Pancreas (tissue), 10 donors: ENCODE data around the gene COG7. TPM values are rescaled to one million over a fixed set of nuclear protein-coding genes. Genes with fewer than 3 reads are reported as not detected.

Source experiments
- ATAC-seq, 4 donors: fragments of 200-7000 bp; cut with Tn5 transposase; one replicate each; pipeline versions ENCODE4 v1.8.0 to v1.9.1; 2020; ENCODE audit warnings: mild to moderate bottlenecking in 4 of 4, moderate library complexity in 4 of 4
- DNase-seq, 6 donors: peaks; one replicate each; pipeline ENCODE4 v3.0.0-alpha.2; 2020
- FAIRE-seq: peaks from 2 replicates; lab custom pipeline; 2012; peaks lifted over from hg19 to GRCh38; lab: Jason Lieb, UNC
- H3K27ac ChIP-seq, 4 donors: fragments of 200-600 bp; sonication (generic); 1 replicate in 3 of 4; 2 replicates in 1 of 4; pipeline versions ENCODE4 v1.5.0 to v1.8.0; 2020
- H3K27me3 ChIP-seq, 4 donors: fragments of 200-600 bp; one replicate each; pipeline ENCODE4 v1.8.0; 2021
- H3K36me3 ChIP-seq, 3 donors: fragments of 200-600 bp; sonication (generic) in 1 of 3; one replicate each; pipeline versions ENCODE4 v1.5.0 to v1.8.0; 2020 to 2021
- H3K4me1 ChIP-seq, 3 donors: fragments of 200-600 bp; one replicate each; pipeline ENCODE4 v1.8.0; 2021
- H3K4me3 ChIP-seq, 4 donors: fragments of 200-600 bp; sonication (generic) in 2 of 4; one replicate each; pipeline versions ENCODE4 v1.5.0 to v1.8.0; 2020 to 2021
- H3K9me3 ChIP-seq, 4 donors: fragments of 200-600 bp; one replicate each; pipeline ENCODE4 v1.8.0; 2021
- WGBS, 2 donors: extraction: QIAGEN DNeasy Blood & Tissue Kit; methylation state at CpG; one replicate each; pipeline ENCODE4 v1.1.7; 2013; 5-methylcytosine and 5-hydroxymethylcytosine counted together
- intact Hi-C, 3 donors: fragments of 100-400 bp; cut with DNase I; formaldehyde crosslinking; loops; one replicate each; pipeline versions ENCODE4 v1.11.1 to v1.14.2; 2022
- polyA plus RNA-seq, 2 donors: library from polyadenylated mRNA; stranded (reverse); fragments of 200-250 nt; gene quantifications; one replicate each; pipeline ENCODE4 v1.2.3, GENCODE V29; 2013
- total RNA-seq, 6 donors: library from RNA; stranded (reverse); fragmentation: NEBNext Ultra II Directional in 4 of 6; extraction: Animal tissue kit (Norgen Biotek cat#: 25700) in 4 of 6; gene quantifications; one replicate each; pipeline versions ENCODE4 v1.2.1 to v1.2.4, GENCODE V29; 2021 to 2023
- TF ChIP-seq, protein P1 (sequence below), 4 donors: fragments of 200-600 bp; sonication (generic) in 3 of 4; IDR thresholded peaks; one replicate each; pipeline versions ENCODE4 v1.5.0 to v1.8.0; 2021; ENCODE audit warnings: antibody characterized with exemption in 4 of 4
- donor health status: healthy with polysubstance abuse.
- donor health status: DM: no; HTN: no; CAD: no; lungs with moderate emphysema.
- donor health status: DM: no; HTN: no; CAD: no.
- donor health status: control.
- donor health status: control.
- donor health status: Bipolar disorder and iron deficiency.
- donor health status: DM: yes; HTN: yes; CAD: no.
- donor health status: DM: no; HTN: no; CAD: no.
- donor health status: DM: no; HTN: no; CAD: no.
- donor health status: DM: yes; HTN: yes; CAD: no.

The COG7 gene
- total and polyA plus RNA-seq, 8 donors, result 5.9 to 34.0 (median 9.1) TPM

DNA sequence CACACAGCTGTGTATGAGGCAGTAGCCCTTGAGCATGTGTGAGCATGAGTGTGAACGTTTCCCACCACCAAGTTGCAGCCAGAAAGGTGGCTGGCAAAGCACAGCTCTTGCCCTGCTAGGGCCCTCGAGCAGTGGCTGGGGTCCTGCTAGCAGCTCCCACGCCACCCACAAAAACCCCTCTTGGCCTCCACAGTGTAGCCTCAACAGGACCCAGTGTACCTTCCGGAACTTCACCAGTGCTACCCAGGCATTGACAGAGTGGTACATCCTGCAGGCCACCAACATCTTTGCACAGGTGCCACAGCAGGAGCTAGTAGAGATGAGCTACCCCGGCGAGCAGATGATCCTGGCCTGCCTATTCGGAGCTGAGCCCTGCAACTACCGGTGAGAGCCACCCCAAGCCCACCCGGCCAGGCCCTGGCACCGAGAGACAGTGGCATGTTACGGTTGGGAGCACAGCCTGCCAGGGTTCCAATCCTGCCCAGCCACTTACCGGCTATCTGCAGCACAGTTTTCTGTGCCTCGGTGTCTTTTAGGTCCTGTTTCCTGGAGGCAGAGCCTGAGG is 97.8 kb downstream of the COG7 start:
- no peaks in the 10 kb centered on the region for H3K9me3 ChIP-seq
- WGBS, 2 donors, result 89 to 90% methylated on average over 13 of the region's 13 CpGs
- DNase-seq (peak in 1 of 6 donors; percentile 42), ATAC-seq (no peak), FAIRE-seq (no peak)
- H3K27ac ChIP-seq, result no peak overlapping the region
- TF ChIP-seq, protein P1, sequence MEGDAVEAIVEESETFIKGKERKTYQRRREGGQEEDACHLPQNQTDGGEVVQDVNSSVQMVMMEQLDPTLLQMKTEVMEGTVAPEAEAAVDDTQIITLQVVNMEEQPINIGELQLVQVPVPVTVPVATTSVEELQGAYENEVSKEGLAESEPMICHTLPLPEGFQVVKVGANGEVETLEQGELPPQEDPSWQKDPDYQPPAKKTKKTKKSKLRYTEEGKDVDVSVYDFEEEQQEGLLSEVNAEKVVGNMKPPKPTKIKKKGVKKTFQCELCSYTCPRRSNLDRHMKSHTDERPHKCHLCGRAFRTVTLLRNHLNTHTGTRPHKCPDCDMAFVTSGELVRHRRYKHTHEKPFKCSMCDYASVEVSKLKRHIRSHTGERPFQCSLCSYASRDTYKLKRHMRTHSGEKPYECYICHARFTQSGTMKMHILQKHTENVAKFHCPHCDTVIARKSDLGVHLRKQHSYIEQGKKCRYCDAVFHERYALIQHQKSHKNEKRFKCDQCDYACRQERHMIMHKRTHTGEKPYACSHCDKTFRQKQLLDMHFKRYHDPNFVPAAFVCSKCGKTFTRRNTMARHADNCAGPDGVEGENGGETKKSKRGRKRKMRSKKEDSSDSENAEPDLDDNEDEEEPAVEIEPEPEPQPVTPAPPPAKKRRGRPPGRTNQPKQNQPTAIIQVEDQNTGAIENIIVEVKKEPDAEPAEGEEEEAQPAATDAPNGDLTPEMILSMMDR (IDR thresholded peaks at IDR 0.05), result no peak
- intact Hi-C loops, result no loop called here
- H3K4me1 ChIP-seq, result no peaks in the 10 kb centered on the region
- no peak overlapping the region for H3K4me3 ChIP-seq
- no peaks in the 10 kb centered on the region for H3K27me3 ChIP-seq
- H3K36me3 ChIP-seq, result no peaks in the 10 kb centered on the region

DNA sequence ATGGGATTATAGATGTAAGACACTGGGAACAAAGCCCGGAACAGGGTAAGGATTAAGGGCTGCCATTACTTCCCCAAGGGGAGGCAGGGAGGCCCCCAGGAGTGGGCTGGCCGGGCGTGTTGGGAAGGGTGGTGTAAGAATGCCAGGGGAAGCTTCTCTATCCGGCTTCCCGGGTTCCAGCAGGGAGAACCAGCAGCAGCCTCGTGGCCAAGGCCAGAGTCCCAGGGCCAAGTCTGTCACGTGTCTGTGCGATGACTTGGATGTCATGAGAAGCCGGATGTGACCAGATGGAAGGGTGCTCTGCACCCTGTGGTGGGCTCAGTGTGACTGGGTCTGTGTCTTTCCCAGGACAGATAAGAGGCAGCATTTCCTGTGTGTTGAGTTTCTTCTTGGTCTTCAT is 98.7 kb downstream of the COG7 start:
- H3K36me3 ChIP-seq, result no peaks in the 10 kb centered on the region
- H3K27me3 ChIP-seq, result no peaks in the 10 kb centered on the region
- WGBS, 2 donors, result 76 to 84% methylated on average over 9 of the region's 9 CpGs
- no peak overlapping the region for H3K27ac ChIP-seq
- no peak overlapping the region for H3K4me3 ChIP-seq
- DNase-seq (peak in 1 of 6 donors; percentile 51), ATAC-seq (no peak), FAIRE-seq (no peak)
- TF ChIP-seq, protein P1 (IDR thresholded peaks at IDR 0.05), result no peak
- no peaks in the 10 kb centered on the region for H3K4me1 ChIP-seq
- no peaks in the 10 kb centered on the region for H3K9me3 ChIP-seq
- intact Hi-C loops, result no loop called here

GRCh38 chr16:23353440-23353839 is 99.5 kb downstream of the COG7 start:
- DNase-seq, result peak in 4 of 6 donors; percentile 58 to 68 (median 64)
- TF ChIP-seq, protein P1 (IDR thresholded peaks at IDR 0.05), result no peak
- no peaks in the 10 kb centered on the region for H3K27me3 ChIP-seq
- no peak overlapping the region for H3K4me3 ChIP-seq
- no peak overlapping the region for H3K27ac ChIP-seq
- ATAC-seq, result peak; percentile 79 to 82 (median 82)
- H3K9me3 ChIP-seq, result no peaks in the 10 kb centered on the region
- H3K36me3 ChIP-seq, result no peaks in the 10 kb centered on the region
- FAIRE-seq, result no peak
- no peaks in the 10 kb centered on the region for H3K4me1 ChIP-seq
- intact Hi-C loops, result no loop called here

DNA sequence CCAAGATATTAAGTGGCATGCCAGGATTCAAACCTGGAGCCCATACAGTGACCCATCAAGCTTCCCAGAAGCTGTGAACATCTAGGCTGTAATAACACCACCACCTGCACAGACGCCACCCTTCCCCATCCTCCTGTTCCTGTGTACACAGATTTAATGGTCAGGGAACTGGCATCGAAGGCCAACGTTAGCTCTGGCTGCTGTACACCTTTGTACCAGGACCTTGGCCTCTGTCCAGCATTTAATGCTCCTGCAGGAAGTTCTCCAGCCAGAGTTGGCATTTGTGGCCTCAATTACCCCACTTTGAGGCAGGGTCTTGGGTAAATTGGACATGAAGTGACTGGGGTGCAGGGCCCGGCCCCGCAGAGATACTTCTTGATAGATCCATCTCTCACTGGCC is 101.6 kb downstream of the COG7 start:
- Histone ChIP-seq H3K4me1 (no peaks in the 10 kb centered on the region), H3K36me3 (no peaks in the 10 kb centered on the region), H3K4me3 (no peak overlapping the region), H3K9me3 (no peaks in the 10 kb centered on the region), H3K27ac (no peak overlapping the region), H3K27me3 (no peaks in the 10 kb centered on the region)
- no peak for FAIRE-seq
- 48 to 50% methylated on average over 5 of the region's 5 CpGs for WGBS, 2 donors
- peak; percentile 51 to 89 (median 78) for ATAC-seq
- TF ChIP-seq, protein P1 (IDR thresholded peaks at IDR 0.05), result no peak
- intact Hi-C loops, result no loop called here
- peak in 4 of 6 donors; percentile 61 to 74 (median 70) for DNase-seq
